A549 (cell line): Measurements from ENCODE around the gene JAKMIP2.

Experiments used
- RAD21 ChIP-seq, 2 experiments: fragments of >200 bp in 1 of 2; sonication (Bioruptor Twin) in 1 of 2; formaldehyde crosslinking in 1 of 2; IDR thresholded peaks in 1 of 2; conservative IDR thresholded peaks in 1 of 2; 2 replicates in 1 of 2; 3 replicates in 1 of 2; pipeline ENCODE4 v1.6.1; 2012 to 2018; ENCODE audit warnings: inconsistent platforms in 1 of 2
- TF ChIP-seq, protein P1 (sequence below): fragments of >200 bp; sonication (Bioruptor Twin); formaldehyde crosslinking; IDR thresholded peaks from 3 replicates; pipeline ENCODE4 v1.5.1; 2016

DNA sequence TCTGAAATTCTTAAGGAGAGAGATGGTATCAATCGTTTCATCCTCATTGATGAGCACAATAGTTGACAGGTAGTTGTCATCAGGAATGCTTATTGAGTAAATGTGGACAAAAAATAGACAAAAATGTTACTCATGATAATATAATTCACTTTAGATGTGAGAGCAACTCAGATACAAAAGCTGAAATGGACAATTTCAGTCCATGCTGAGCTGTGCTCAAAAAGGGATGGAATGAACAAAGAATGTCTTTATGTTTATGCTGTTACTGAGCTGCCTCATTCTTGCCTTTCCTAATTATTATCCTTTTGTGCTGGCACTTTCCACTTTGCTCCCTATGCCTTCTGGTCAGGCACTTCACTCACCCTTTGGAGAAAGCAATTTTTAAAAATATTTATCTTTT lies 49.5 kb downstream of the JAKMIP2 start:
- TF ChIP-seq, protein P1, sequence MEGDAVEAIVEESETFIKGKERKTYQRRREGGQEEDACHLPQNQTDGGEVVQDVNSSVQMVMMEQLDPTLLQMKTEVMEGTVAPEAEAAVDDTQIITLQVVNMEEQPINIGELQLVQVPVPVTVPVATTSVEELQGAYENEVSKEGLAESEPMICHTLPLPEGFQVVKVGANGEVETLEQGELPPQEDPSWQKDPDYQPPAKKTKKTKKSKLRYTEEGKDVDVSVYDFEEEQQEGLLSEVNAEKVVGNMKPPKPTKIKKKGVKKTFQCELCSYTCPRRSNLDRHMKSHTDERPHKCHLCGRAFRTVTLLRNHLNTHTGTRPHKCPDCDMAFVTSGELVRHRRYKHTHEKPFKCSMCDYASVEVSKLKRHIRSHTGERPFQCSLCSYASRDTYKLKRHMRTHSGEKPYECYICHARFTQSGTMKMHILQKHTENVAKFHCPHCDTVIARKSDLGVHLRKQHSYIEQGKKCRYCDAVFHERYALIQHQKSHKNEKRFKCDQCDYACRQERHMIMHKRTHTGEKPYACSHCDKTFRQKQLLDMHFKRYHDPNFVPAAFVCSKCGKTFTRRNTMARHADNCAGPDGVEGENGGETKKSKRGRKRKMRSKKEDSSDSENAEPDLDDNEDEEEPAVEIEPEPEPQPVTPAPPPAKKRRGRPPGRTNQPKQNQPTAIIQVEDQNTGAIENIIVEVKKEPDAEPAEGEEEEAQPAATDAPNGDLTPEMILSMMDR, result no peak
- TF ChIP-seq RAD21 (conservative IDR thresholded peaks at IDR 0.05 in 1 of 2, IDR thresholded peaks at IDR 0.05 in 1 of 2), result no peak
